ENCODE measurements around the gene POLA1.

DNA sequence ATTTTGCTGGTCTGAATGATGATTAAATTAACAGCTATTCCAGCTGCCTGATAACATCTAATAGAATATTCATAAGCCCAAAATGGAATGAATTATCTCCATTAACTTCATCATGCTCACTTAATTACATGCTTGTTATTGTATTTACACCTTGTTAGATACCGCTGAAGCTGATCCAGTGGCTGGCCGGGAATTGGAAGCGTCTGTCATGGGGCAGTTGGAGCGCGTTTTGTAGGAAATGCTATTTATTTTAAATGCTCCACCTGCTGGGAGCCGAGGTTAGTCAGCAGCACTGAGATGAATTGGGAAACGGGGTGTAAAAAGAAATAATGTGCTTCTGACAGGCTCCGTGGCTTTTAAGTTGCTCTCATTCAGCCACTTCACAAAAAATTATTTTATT lies 296.8 kb downstream of the POLA1 start:
- TF ChIP-seq, protein P1, sequence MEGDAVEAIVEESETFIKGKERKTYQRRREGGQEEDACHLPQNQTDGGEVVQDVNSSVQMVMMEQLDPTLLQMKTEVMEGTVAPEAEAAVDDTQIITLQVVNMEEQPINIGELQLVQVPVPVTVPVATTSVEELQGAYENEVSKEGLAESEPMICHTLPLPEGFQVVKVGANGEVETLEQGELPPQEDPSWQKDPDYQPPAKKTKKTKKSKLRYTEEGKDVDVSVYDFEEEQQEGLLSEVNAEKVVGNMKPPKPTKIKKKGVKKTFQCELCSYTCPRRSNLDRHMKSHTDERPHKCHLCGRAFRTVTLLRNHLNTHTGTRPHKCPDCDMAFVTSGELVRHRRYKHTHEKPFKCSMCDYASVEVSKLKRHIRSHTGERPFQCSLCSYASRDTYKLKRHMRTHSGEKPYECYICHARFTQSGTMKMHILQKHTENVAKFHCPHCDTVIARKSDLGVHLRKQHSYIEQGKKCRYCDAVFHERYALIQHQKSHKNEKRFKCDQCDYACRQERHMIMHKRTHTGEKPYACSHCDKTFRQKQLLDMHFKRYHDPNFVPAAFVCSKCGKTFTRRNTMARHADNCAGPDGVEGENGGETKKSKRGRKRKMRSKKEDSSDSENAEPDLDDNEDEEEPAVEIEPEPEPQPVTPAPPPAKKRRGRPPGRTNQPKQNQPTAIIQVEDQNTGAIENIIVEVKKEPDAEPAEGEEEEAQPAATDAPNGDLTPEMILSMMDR (IDR thresholded peaks at IDR 0.05) = no peak
- no peak for TF ChIP-seq POLR2A (IDR thresholded peaks at IDR 0.05)

Measured in heart left ventricle (tissue), 13 donors.